IPS DF 4.7 (cell line): ENCODE data around the gene SPATA13.
"Not testable (repeated sequence)": the region's sequence is repeated elsewhere in the genome, so short reads cannot be mapped to it uniquely, and the experiment has no call there.

Experiments
- DNase-seq: peaks from one replicate; pipeline ENCODE4 v3.0.0-alpha.2; 2013; ENCODE audit warnings: low spot score; ENCODE audit errors: extremely low read depth

Gene SPATA13

DNA sequence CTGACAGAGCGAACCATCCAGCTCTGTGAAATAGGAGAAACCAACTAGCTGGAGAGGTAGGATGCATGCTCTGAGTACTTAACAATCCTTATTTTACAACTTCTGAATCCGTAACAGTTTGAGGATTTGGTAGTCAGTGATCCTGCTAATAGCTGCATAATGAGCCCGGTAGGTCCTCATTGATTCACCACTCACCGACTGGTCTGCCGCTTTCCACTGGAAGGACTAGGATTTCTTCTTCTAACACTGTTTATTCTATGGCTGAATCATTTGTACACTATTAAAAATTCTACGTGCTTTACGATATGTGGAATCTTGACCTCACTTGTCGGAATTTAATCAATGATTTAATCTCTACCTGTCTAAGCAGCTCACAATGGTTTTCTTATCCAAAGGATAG, 33.9 kb downstream of the SPATA13 start:
- no peak for DNase-seq

DNA sequence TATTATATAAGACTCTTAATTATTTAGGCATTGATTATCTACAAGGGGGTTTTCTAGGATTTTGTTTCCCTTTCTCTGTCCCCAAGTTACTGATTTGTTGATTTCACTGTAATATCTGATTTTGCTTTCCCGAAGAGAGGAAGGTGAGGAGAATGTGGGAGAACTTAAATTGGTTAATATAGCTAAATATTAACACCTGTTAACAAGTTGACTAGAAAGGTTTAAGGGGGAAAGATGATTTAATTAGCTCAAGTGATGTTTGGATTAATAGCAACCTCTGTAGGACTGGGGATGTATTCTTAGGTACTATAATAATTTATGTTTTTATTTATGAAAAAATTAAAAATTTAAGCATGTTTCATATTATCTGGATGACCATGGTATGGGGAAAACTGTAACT, 35.1 kb downstream of the SPATA13 start:
- DNase-seq, result no peak

DNA sequence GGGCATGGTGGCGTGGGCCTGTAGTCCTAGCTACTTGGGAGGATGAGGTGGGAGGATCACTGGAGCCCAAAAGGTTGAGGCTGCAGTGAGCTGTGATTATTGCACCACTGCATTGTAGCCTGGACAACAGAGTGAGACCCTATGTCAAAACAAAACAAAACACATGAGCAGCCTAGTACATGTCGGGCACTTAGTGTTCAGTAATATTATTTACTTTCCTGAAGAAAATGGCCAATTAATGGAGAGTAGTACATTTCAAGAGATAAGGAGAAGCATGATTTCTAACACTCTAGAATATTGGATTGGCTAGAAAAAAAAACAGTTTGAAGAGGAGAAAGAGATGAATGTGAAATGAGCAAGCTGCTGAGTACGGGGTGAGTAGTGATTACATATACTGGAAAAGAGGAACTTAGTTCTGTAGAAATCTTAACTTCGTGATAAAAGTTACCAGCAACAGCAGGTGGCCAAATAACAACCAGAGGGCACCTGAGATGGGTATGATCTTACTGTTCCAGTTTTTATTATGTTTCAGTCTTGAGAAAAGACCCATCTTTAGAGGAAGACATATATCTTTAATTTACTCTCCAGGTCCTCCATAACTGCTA, 36.2 kb downstream of the SPATA13 start:
- no peak for DNase-seq

- DNase-seq, result no peak
These were observed 38.5 kb downstream of the SPATA13 start for GRCh38 chr13:24199016-24199415.

DNA sequence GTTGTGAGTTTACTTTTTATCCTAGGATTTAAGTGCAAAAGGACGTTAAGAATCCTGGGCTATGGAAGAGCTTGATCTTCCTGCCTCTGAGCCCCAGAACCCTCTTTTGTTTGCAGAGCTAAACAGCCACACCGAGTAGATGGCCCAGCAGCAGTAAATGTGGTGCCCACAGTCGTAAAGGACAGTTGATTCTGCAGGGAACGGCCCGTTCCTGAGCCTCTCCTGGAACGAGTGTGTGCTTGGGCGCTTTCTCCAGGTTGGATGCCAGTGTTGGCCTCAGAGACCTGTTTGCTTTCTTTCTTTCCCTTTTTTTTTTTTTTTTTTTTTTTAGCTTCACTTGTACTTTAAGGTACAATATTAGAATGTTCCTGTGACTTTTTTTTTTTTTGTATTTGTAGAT, 41.7 kb downstream of the SPATA13 start:
- DNase-seq, result no peak

DNA sequence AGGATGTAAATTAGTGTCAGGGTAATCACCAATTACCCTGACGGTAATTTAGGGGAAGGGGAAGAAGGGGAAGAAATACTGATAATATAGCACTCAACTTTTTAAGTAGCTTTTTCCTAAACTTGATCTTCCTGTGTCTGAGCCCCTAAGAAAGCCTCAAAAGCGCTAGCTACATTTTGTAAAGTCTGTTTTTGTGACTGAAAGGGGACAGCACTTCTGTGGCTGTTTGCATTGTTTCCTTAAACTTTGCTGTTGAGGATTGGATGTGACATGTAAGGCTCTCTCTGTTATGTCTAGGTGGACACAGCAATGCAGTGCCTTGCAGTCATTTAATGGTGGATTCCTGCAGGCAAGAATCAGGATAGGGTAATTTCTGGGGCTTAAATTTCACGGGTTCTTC, 42.8 kb downstream of the SPATA13 start:
- no peak for DNase-seq

DNA sequence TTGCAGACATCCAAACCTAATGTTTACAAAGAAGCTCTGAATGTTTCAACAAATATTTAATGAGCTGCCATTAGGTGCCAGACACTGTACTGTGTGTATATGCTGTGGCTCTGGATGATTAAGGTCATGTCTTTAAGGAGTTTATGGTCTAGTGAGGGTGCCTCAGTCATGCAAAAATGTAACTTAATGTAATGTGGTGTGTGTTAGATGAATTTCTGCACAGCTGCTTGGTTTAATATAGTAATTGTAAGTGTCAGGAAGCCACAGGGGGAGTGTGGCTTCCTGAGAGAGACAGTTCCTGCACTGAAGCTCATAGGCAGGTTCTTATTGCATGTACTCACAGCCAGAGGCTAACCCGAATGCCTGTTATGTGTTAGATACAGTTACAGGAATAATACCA, 43.3 kb downstream of the SPATA13 start:
- DNase-seq, result no peak

- DNase-seq, result not testable (repeated sequence)
These were observed 44.6 kb downstream of the SPATA13 start for GRCh38 chr13:24205076-24205475.

DNA sequence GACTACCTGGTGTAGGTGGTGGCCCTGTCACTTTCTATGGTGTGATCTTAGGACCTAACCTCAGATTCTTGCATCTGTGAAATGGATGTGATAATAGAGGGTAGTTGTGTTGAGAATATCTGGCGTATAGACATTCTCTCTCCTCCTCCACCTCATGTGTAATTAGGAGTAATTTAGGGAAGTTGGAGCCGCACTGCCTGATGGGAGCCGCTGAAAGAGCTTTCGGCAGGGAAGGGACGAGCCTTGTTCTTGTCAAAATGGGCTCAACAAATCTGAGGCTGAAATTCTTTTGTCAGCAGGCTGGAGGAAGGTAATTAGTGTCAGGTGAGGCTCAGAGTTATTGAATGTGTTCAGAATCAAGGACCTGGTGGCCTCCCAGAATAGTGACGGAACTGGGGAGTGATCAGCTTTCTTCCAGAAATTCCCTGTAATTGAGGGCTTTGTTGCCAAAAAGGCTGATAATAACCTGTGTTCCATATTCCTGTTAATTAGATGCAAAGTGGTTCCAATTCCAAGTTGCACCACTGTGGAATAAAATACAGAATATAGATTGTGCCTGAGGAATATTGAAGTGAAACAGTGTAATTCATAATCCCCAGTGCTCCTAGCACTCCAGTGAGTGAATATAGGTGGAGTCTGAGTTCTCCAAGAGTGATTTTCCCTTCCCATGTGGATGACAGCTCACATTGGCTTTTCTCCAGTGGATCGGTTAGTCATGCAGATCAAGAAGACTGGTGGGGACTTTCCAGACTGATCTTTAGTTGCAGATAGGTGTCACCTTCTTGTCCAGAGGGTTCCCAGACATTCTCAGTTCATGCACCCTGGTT, 47.5 kb downstream of the SPATA13 start:
- no peak for DNase-seq

DNA sequence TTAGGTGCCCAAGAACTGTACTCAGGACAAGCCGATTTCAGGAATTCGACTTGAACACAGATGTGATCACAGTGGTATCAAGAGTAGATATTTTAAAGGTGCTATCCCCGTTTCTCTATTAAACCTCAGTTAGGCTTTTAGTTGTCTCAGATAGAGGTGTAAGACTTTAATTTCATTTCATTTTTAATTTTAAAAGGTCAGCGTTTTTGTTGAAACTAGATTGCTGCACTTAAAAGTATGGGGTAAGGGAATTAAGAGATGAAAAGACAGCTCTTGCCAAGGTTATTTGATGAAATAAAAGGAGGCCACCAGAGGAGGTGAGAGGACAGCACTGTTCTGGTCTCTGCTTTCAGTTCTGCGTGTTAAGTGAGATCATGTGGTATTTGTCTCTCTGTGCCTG, 48.6 kb downstream of the SPATA13 start:
- DNase-seq, result no peak

- DNase-seq, result no peak
These were observed 51.7 kb downstream of the SPATA13 start for GRCh38 chr13:24212254-24212653.

DNA sequence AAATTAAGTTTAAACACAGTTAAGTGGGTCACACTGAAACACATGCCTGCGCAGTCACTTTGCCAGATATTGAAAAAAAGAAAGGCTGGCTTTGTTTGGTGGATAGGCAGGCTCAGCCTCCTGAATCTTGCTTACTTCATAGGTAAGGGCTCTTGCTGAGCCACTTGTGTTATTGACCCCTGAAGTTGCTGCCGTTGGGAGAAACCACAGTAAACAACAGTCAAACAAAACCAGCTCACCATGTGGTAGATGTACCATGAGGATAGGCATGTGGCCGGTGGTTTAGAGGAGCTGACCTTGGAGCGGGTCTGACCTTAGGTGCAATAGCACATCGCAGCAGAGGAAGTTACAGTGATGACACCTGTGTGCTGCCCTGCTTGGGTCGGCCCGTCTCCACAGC, 52.2 kb downstream of the SPATA13 start:
- DNase-seq, result no peak

- no peak for DNase-seq
These were observed 53.4 kb downstream of the SPATA13 start for GRCh38 chr13:24213932-24214331.

DNA sequence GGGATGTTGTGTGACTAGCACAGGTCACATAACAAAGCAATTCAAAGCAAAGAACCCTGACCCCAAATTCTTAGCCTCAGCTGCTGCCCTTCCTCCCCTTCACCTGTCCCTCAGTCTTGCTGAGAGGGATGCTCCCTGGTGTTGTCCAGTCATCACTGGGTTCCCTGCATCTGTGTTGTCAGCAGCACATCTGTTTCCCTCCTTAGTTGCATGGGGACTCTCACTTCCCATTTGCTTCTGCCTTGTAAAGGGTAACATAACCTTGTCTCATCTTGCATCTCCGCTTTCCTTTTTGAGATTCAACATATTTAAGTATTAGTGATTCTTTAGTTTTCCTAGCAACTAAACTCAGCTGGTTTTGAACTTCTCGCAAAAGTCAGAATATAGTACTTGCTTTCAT, 54.0 kb downstream of the SPATA13 start:
- DNase-seq, result no peak

- DNase-seq, result no peak
These were observed 54.6 kb downstream of the SPATA13 start for GRCh38 chr13:24215126-24215525.

DNA sequence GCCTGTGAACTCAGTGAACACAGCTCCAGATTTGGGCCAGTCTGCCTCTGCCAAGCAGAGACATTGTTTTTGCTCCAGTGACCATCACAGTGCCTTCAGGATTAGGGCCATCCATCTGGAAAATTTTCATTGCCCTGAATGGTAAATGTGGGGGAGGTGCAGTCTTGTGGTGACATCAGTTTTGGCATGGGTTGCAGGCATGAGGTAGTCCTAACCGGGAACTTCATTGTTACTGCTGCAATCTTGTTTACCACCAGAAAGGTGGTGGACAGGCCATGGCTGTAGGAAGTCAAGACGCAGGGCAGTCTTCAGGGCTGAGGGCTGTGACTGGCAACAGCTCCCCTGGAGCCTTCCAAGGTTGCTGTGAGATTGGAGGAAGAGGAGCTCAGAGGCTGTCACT, 55.2 kb downstream of the SPATA13 start:
- no peak for DNase-seq

DNA sequence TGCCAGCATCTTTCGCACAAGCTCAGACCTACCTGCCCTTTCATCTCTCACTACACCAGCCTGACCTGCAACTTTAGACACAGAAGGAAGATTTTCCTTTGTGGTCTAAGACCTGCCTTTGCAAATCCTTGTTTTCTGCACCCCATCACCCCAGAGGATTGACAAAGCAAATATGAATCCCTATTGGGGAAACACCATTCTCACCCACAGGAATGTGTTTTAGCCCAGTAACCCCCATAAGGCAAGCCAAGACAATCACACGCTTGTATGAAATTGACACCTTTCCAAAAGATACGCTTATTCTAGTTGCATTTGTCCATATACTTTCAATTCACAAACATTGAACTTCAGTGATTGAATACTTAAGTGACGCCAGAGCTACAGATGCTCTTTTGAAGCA, 55.7 kb downstream of the SPATA13 start:
- no peak for DNase-seq

- not testable (repeated sequence) for DNase-seq
These were observed 56.3 kb downstream of the SPATA13 start for GRCh38 chr13:24216779-24217178.

DNA sequence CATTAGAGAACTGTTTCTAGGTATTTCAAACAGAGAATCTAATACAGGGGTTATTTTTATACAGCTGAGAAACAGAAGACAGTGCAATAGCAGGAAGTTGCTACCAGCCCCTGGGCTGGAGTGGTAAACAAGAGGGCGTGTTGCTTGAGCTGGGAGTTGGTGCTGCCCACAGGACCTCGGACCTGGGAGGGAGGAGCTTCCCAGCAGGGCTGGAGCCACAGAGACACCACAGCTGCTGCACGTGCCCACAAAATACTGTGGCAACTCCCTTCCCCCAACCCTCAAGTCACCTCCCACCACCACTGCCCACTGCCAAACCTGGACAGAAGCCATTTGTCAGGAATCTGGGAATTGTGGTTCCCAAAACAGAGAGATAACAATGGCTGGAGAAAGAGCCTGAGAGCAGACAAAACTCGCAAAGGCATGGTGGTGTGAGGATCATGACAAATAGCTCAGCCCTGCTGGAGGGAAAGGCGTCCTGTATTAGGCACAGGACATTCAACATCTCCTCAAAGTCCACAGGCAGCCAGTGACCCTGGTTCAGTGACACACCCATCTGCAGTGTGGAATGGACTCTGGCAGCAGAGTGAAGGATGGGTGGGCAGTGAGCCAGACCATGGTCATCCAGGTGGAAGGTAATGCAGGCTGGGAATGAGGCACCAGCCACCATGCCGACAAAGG, 57.2 kb downstream of the SPATA13 start:
- DNase-seq, result no peak

DNA sequence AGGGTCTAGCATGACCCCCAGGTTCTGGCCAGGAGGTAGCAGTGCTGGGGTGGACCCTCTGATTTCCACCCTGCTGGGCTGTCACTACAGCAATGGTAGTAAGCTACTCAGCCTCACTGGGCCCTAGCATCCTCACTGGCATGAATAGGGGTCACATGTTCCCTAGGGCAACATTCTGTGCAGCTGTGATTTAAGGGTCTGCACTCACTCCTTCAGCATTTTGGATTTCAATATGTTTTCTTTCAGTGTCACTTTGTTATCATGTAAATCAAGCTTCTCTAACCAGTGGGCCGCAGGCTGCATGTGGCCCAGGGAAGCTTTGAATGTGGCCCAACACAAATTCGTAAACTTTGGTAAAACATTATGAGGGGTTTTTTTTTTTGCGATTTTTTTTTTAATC, 57.8 kb downstream of the SPATA13 start:
- no peak for DNase-seq

- DNase-seq, result no peak
These were observed 58.5 kb downstream of the SPATA13 start for GRCh38 chr13:24218977-24219376.

GRCh38 chr13:24220086-24220703, 59.7 kb downstream of the SPATA13 start:
- DNase-seq, result no peak
